Colonic mucosa (tissue), 4 donors: ENCODE measurements around the gene NBEAL1. TPM values are rescaled to one million over a fixed set of nuclear protein-coding genes. Genes with fewer than 3 reads are reported as not detected.
A peak's percentile ranks its signal among the peaks of the same experiment; 100 is the strongest.
"Not testable (repeated sequence)": the region's sequence is repeated elsewhere in the genome, so short reads cannot be mapped to it uniquely, and the experiment has no call there.

Experiments used
- DNase-seq: peaks from one replicate; pipeline ENCODE4 v3.0.0-alpha.2; 2020
- H3K27ac ChIP-seq: fragments of 200-600 bp; one replicate; pipeline ENCODE4 v1.8.0; 2021
- H3K27me3 ChIP-seq: fragments of 200-600 bp; one replicate; pipeline ENCODE4 v1.8.0; 2021
- H3K36me3 ChIP-seq: fragments of 200-600 bp; one replicate; pipeline ENCODE4 v1.8.0; 2021
- H3K4me1 ChIP-seq: fragments of 200-600 bp; one replicate; pipeline ENCODE4 v1.8.0; 2021; ENCODE audit warnings: mild to moderate bottlenecking
- H3K4me3 ChIP-seq: fragments of 200-600 bp; one replicate; pipeline ENCODE4 v1.8.0; 2021
- H3K9ac ChIP-seq, 2 donors: one replicate each; pipeline ENCODE4 v1.7.0; 2013; ENCODE audit warnings: control low read depth in 2 of 2, low read depth in 2 of 2, low read length in 2 of 2
- H3K9me3 ChIP-seq: fragments of 200-600 bp; one replicate; pipeline ENCODE4 v1.8.0; 2021
- CTCF ChIP-seq: fragments of 200-600 bp; IDR thresholded peaks from one replicate; pipeline ENCODE4 v1.8.0; 2022; ENCODE audit warnings: antibody characterized with exemption, mild to moderate bottlenecking
- intact Hi-C: fragments of 100-400 bp; cut with DNase I; formaldehyde crosslinking; loops from one replicate; pipeline ENCODE4 v1.14.1; 2022
- total RNA-seq, 2 donors: library from RNA; stranded (reverse); fragmentation: NEBNext Ultra II Directional in 1 of 2; extraction: Animal tissue kit (Norgen Biotek cat#: 25700) in 1 of 2; gene quantifications; one replicate each; pipeline ENCODE4 v1.2.1, GENCODE V29; 2021
- donor health status: healthy.
- donor health status: DM: no; HTN: no; CAD: no.
- donor health status: DM: no; HTN: no; CAD: no.

Gene NBEAL1
- total RNA-seq, 2 donors from 2014 or later: 61.8 to 72.7 TPM

GRCh38 chr2:203059567-203060240 lies 45.0 kb downstream of the NBEAL1 start:
- H3K36me3 ChIP-seq: no peaks in the 10 kb centered on the region
- intact Hi-C loops: no loop called here

GRCh38 chr2:203061346-203061745 lies 46.7 kb downstream of the NBEAL1 start:
- Histone ChIP-seq H3K9ac (no peak overlapping the region), H3K4me1 (no peaks in the 10 kb centered on the region), H3K9me3 (no peaks in the 10 kb centered on the region), H3K27me3 (no peaks in the 10 kb centered on the region), H3K27ac (no peak overlapping the region), H3K36me3 (no peaks in the 10 kb centered on the region), H3K4me3 (no peak overlapping the region)
- DNase-seq: no peak
- no peak for TF ChIP-seq CTCF
- intact Hi-C loops: no loop called here

More at GRCh38 chr2:203059567-203060240, 45.0 kb downstream of the NBEAL1 start:
- no peak for DNase-seq
- no peak overlapping the region for H3K4me3 ChIP-seq
- no peaks in the 10 kb centered on the region for H3K4me1 ChIP-seq
- H3K27me3 ChIP-seq: no peaks in the 10 kb centered on the region
- no peak overlapping the region for H3K27ac ChIP-seq
- TF ChIP-seq CTCF: no peak
- no peaks in the 10 kb centered on the region for H3K9me3 ChIP-seq
- H3K9ac ChIP-seq: no peak overlapping the region

GRCh38 chr2:203062126-203062525 lies 47.5 kb downstream of the NBEAL1 start:
- H3K36me3 ChIP-seq: no peaks in the 10 kb centered on the region
- DNase-seq: no peak

GRCh38 chr2:203066519-203067091 lies 51.9 kb downstream of the NBEAL1 start:
- DNase-seq, intact Hi-C loops, H3K36me3 ChIP-seq: not testable (repeated sequence)

More at GRCh38 chr2:203062126-203062525, 47.5 kb downstream of the NBEAL1 start:
- H3K9ac ChIP-seq: no peak overlapping the region
- no peaks in the 10 kb centered on the region for H3K9me3 ChIP-seq
- intact Hi-C loops: no loop called here
- H3K27ac ChIP-seq: no peak overlapping the region
- no peak overlapping the region for H3K4me3 ChIP-seq
- TF ChIP-seq CTCF: no peak
- no peaks in the 10 kb centered on the region for H3K4me1 ChIP-seq
- H3K27me3 ChIP-seq: no peaks in the 10 kb centered on the region

GRCh38 chr2:203070701-203071100 lies 56.0 kb downstream of the NBEAL1 start:
- Histone ChIP-seq H3K4me1 (no peaks in the 10 kb centered on the region), H3K9ac (no peak overlapping the region), H3K9me3 (no peaks in the 10 kb centered on the region), H3K4me3 (no peak overlapping the region), H3K27me3 (no peaks in the 10 kb centered on the region), H3K27ac (no peak overlapping the region), H3K36me3 (no peaks in the 10 kb centered on the region)
- peak; percentile 28 for DNase-seq
- no peak for TF ChIP-seq CTCF
- intact Hi-C loops: no loop called here

More at GRCh38 chr2:203066519-203067091, 51.9 kb downstream of the NBEAL1 start:
- not testable (repeated sequence) for H3K9me3 ChIP-seq, H3K9ac ChIP-seq, H3K27me3 ChIP-seq, H3K4me1 ChIP-seq, H3K27ac ChIP-seq, H3K4me3 ChIP-seq

GRCh38 chr2:203071148-203071547 lies 56.5 kb downstream of the NBEAL1 start:
- Histone ChIP-seq H3K9ac (no peak overlapping the region), H3K27me3 (no peaks in the 10 kb centered on the region), H3K27ac (no peak overlapping the region), H3K36me3 (no peaks in the 10 kb centered on the region), H3K9me3 (no peaks in the 10 kb centered on the region), H3K4me1 (no peaks in the 10 kb centered on the region), H3K4me3 (no peak overlapping the region)
- DNase-seq: no peak
- TF ChIP-seq CTCF: no peak
- intact Hi-C loops: no loop called here
